GM18508 (cell line): ENCODE measurements around the gene DGUOK.
"Not testable (repeated sequence)": the region's sequence is repeated elsewhere in the genome, so short reads cannot be mapped to it uniquely, and the experiment has no call there.

Experiments used
- ATAC-seq: cut with Tn5 transposase; IDR thresholded peaks from one replicate; pipeline ENCODE4 v1.9.1; 2021; ENCODE audit warnings: moderate number of reproducible peaks; ENCODE audit not compliant: insufficient read depth, unreplicated experiment

Gene DGUOK

GRCh38 chr2:73897934-73898333, 28.7 kb upstream of the DGUOK start:
- no peak for ATAC-seq

- ATAC-seq, result no peak
Observed at GRCh38 chr2:73899801-73900336, 26.8 kb upstream of the DGUOK start.

- no peak for ATAC-seq
Observed at GRCh38 chr2:73901143-73901542, 25.5 kb upstream of the DGUOK start.

GRCh38 chr2:73902284-73902683, 24.4 kb upstream of the DGUOK start:
- no peak for ATAC-seq

GRCh38 chr2:73903313-73903712, 23.4 kb upstream of the DGUOK start:
- no peak for ATAC-seq

- not testable (repeated sequence) for ATAC-seq
Observed at GRCh38 chr2:73903949-73904613, 22.6 kb upstream of the DGUOK start.

GRCh38 chr2:73904952-73905351, 21.7 kb upstream of the DGUOK start:
- ATAC-seq, result no peak

GRCh38 chr2:73906847-73907505, 19.7 kb upstream of the DGUOK start:
- ATAC-seq, result no peak

- no peak for ATAC-seq
Observed at GRCh38 chr2:73907840-73908452, 18.7 kb upstream of the DGUOK start.

GRCh38 chr2:73908689-73909652, 17.7 kb upstream of the DGUOK start:
- ATAC-seq, result no peak

- ATAC-seq, result no peak
Observed at GRCh38 chr2:73910873-73911547, 15.7 kb upstream of the DGUOK start.

- ATAC-seq, result no peak
Observed at GRCh38 chr2:73911548-73912208, 15.0 kb upstream of the DGUOK start.

GRCh38 chr2:73913414-73914054, 13.1 kb upstream of the DGUOK start:
- no peak for ATAC-seq

GRCh38 chr2:73914667-73915066, 12.0 kb upstream of the DGUOK start:
- ATAC-seq, result no peak

GRCh38 chr2:73915437-73915993, 11.2 kb upstream of the DGUOK start:
- no peak for ATAC-seq

GRCh38 chr2:73916666-73917065, 10.0 kb upstream of the DGUOK start:
- no peak for ATAC-seq

- ATAC-seq, result no peak
Observed at GRCh38 chr2:73917296-73917695, 9.4 kb upstream of the DGUOK start.

GRCh38 chr2:73917696-73918207, 8.9 kb upstream of the DGUOK start:
- ATAC-seq, result no peak
